Posterior vena cava (tissue), 2 donors: Measurements from ENCODE around the gene CLSTN1. TPM values are rescaled to one million over a fixed set of nuclear protein-coding genes. Genes with fewer than 3 reads are reported as not detected.
"Not testable (repeated sequence)": the region's sequence is repeated elsewhere in the genome, so short reads cannot be mapped to it uniquely, and the experiment has no call there.

Experiments used
- DNase-seq: peaks from one replicate; pipeline ENCODE4 v3.0.0-alpha.2; 2020; ENCODE audit warnings: low spot score
- intact Hi-C, 2 donors: fragments of 100-400 bp; cut with DNase I; formaldehyde crosslinking; loops; one replicate each; pipeline versions ENCODE4 v1.14.1 to v1.14.2; 2022 to 2023
- total RNA-seq, 2 donors: library from RNA; stranded (reverse); fragmentation: NEBNext Ultra II Directional; extraction: Animal tissue kit (Norgen Biotek cat#: 25700); gene quantifications; one replicate each; pipeline ENCODE4 v1.2.1, GENCODE V29; 2021
- donor health status: DM: yes; HTN: yes; CAD: no.
- donor health status: DM: yes; HTN: yes; CAD: no.

The CLSTN1 gene
- total RNA-seq, 2 donors from 2014 or later: 59.8 to 77.9 TPM

DNA sequence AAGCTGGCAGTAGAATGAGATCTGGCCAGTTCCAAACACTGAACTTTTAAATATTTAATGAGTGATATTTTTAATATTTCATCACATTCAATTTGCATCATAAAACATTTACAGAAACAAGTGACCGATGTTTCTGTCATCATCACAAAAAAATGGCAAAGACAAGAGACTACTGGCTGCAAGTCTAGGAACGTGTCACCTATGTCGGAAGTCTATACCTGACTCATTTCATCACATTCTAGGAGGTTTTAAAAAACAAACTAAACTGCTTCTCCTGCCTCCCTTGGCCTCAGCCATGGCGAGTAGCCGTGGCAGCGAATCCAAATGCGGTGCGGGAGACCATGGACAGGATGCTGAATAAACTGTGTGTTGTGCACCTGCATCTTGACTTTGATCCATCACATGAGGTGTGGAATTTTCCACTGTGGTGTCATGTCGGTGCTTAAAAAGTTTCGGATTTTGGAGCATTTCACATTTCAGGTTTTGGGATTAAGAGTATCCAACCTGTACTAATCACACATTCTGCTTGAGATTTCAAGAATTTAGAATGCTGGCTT is 43.1 kb downstream of the CLSTN1 start:
- intact Hi-C loops: loop anchor here in 1 of 2 donors (10.0 kb wide), 1 partner anchor 84 kb away; no protein-coding TSS in a partner anchor

DNA sequence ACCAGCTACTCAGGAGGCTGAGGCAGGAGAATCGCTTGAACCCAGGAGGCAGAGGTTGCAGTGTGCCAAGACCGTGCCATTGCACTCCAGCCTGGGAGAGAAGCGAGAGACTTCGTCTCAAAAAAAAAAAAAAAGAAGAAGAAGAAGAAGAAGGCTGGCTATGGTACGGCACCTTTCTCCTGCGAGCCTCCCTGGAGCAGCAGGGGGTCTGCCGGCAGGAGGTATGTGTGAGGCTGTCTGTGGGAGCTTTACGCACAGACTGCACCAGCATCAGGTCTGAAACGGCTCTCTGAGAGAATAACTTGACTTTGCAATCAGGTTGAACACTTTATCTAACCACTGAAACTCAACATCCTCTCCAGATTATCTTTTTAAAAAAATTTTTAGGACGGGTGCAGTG is 44.9 kb downstream of the CLSTN1 start:
- no peak for DNase-seq
- intact Hi-C loops: no loop called here

More for the DNA sequence above, 43.1 kb downstream of the CLSTN1 start:
- DNase-seq: no peak

GRCh38 chr1:9776685-9777084 is 47.1 kb downstream of the CLSTN1 start:
- peak; percentile 12 for DNase-seq
- intact Hi-C loops: no loop called here

- no peak for DNase-seq
- intact Hi-C loops: no loop called here
Observed at GRCh38 chr1:9774712-9775679, 48.8 kb downstream of the CLSTN1 start.

GRCh38 chr1:9770298-9770697 is 53.5 kb downstream of the CLSTN1 start:
- intact Hi-C loops: no loop called here
- DNase-seq: no peak

GRCh38 chr1:9768983-9769382 is 54.8 kb downstream of the CLSTN1 start:
- DNase-seq: no peak

GRCh38 chr1:9767964-9768668 is 55.6 kb downstream of the CLSTN1 start:
- intact Hi-C loops: no loop called here
- DNase-seq: no peak

More at GRCh38 chr1:9768983-9769382, 54.8 kb downstream of the CLSTN1 start:
- intact Hi-C loops: no loop called here

- intact Hi-C loops: no loop called here
- no peak for DNase-seq
Observed at GRCh38 chr1:9766759-9767442, 56.9 kb downstream of the CLSTN1 start.

DNA sequence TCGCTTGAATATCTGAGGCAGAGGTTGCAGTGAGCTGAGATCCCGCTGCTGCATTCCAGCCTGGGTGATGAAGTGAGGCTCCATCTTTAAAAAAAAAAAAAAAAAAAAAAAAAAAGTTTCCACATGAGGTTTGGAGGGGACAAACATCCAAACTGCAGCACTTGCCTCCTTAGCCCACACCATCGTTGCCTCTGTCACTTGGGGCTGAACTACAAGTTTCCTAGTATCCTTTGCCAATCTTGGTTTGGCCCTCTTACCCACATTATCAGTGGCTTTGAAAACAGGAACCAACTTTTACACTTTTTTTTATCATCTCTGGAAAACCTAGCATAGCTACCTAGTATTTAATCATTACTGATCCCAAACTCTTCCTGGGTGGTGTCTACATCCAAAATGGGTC is 59.2 kb downstream of the CLSTN1 start:
- intact Hi-C loops: no loop called here
- no peak for DNase-seq

- intact Hi-C loops: no loop called here
- no peak for DNase-seq
Observed at GRCh38 chr1:9763914-9764313, 59.9 kb downstream of the CLSTN1 start.

DNA sequence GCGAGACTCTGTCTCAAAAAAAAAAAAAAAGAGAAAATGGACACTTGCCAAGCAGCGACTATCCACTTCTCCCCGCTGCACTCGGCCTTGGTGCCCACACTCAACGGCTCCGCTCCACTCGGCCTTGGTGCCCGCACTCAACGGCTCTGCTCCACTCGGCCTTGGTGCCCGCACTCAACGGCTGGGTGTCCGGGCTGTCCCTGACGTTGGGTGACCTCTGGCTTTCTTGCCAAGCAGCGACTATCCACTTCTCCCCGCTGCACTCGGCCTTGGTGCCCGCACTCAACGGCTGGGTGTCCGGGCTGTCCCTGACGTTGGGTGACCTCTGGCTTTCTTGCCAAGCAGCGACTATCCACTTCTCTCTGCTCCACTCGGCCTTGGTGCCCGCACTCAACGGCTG is 61.3 kb downstream of the CLSTN1 start:
- DNase-seq, intact Hi-C loops: not testable (repeated sequence)

GRCh38 chr1:9761855-9762254 is 61.9 kb downstream of the CLSTN1 start:
- intact Hi-C loops: no loop called here
- no peak for DNase-seq

- intact Hi-C loops: no loop called here
- DNase-seq: no peak
Observed at GRCh38 chr1:9760824-9761223, 62.9 kb downstream of the CLSTN1 start.

GRCh38 chr1:9759939-9760338 is 63.8 kb downstream of the CLSTN1 start:
- DNase-seq: no peak
- intact Hi-C loops: no loop called here

DNA sequence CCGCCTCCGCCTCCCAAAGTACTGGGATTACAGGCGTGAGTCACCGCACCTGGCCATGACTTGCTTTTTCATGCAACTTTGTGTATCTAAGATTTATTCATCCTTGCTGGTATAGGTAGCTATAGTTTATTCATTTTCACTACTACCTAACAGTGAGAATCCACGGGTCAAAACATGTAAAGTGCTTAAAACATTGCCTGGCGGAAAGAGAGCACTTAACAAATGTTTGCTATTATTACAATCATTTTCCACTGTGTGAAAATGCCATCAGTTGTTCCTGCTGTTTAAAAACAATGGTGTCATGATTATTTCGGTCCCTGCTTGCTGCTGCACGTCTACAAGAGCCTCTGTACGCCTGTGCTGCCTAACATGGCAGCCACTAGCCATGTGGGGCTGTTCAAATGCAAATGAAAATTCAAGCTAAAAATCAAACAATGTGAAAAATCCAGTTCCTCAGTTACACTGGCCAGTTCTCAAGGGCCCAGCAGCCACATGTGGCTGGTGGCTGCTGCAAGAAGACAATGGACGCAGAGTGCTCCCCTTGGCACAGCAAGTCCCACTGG is 65.1 kb downstream of the CLSTN1 start:
- no peak for DNase-seq
- intact Hi-C loops: no loop called here

GRCh38 chr1:9755441-9755995 is 68.2 kb downstream of the CLSTN1 start:
- DNase-seq: peak; percentile 22
- intact Hi-C loops: no loop called here

DNA sequence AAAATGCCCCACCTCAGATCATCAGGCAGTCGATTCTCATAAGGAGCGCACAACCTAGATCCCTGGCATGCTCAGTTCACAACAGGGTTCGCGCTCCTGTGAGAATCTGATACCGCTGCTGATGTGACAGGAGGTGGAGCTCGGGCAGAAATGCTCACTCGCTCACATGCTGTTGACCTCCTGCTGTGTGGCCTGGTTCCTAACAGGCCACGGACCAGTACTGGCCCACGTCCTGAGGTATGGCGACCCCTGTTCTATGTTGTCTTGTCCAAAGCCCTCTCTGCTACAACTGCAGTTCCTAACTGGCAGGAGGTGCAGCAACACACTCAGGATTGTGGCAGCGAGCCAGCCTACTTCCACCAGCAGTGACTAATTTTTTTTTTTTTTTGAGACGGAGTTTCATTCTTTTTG is 70.6 kb downstream of the CLSTN1 start:
- intact Hi-C loops: no loop called here
- peak; percentile 86 for DNase-seq

DNA sequence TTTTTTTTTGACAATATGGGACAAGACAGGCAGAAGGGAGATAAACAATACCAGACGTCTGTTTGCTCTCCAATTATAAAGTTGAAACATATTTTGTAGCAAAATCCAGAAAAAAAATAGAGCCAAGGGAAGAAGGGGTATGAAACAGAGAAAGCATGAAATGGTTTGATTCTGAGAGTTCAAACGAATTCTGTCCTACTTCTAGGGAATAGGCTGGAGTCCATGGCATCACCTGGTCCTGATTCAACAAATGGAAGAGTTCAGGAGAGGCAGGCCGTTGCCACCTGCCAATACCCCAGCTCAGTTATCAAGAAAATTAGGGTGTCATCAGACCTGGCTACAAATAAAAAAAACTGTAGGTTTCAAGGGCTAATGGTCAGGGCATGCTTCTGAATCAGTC is 71.8 kb downstream of the CLSTN1 start:
- peak; percentile 7 for DNase-seq
- intact Hi-C loops: no loop called here

DNA sequence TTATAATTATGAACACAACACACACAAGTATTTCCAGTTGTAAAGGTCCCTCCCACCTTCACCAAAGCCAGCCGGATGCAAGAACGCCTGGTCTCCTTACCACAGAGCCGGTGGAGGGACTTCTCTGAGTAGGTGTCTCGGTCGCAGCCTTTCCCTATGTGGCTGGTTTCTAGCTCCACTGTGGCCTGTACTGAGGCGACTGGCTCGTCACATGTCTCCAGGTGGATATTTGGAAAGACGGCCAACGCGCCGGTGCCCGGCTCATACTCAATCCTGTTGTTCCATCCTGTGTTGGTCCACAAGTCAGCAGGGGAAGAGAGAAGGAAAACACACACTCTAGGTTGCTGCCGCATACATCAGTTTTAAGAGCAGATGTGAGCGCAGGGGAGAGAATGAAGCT is 74.4 kb downstream of the CLSTN1 start:
- DNase-seq: peak; percentile 73
- intact Hi-C loops: no loop called here
